Epithelial cell of proximal tubule (primary cell): Measurements from ENCODE around the gene KLHL25. TPM values are rescaled to one million over a fixed set of nuclear protein-coding genes. Genes with fewer than 3 reads are reported as not detected.
"Not testable (repeated sequence)": the region's sequence is repeated elsewhere in the genome, so short reads cannot be mapped to it uniquely, and the experiment has no call there.

Experiments used
- DNase-seq: peaks from one replicate; pipeline ENCODE4 v3.0.0-alpha.2; 2011; ENCODE audit warnings: low read depth
- H3K4me3 ChIP-seq: 2 replicates; pipeline ENCODE4 v1.5.1; 2011; ENCODE audit warnings: low read depth, mild to moderate bottlenecking, low read length
- total RNA-seq: library from RNA; depleted of rRNA; stranded (reverse); fragments of >200 nt; gene quantifications from 2 replicates; pipeline ENCODE4 v1.2.3, GENCODE V29; 2015
- TF ChIP-seq, protein P1 (sequence below): conservative IDR thresholded peaks from 2 replicates; pipeline ENCODE4 v1.5.1; 2012; ENCODE audit warnings: low read depth, mild to moderate bottlenecking, low read length

Gene KLHL25
- total RNA-seq, 1 donor from 2014 or later = 8.1 TPM

DNA sequence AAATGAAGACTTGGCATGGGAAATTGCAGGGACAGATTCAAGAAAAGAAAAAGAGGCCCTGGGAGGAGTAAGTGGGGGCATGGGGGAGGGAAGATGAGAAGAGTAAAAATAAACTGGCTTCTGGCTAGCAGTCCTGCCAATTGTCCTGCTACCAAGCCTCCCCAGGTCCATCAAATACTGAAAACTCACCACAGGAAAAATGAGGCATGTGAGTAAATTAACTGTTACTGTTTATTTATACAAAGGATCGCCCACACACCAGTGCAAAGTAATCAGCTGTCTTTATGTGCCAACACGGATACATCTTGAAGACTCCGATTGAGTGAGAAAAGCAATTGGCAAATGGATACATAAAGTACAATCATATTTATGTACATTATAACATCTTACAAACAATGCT, 10.7 kb upstream of the KLHL25 start:
- TF ChIP-seq, protein P1, sequence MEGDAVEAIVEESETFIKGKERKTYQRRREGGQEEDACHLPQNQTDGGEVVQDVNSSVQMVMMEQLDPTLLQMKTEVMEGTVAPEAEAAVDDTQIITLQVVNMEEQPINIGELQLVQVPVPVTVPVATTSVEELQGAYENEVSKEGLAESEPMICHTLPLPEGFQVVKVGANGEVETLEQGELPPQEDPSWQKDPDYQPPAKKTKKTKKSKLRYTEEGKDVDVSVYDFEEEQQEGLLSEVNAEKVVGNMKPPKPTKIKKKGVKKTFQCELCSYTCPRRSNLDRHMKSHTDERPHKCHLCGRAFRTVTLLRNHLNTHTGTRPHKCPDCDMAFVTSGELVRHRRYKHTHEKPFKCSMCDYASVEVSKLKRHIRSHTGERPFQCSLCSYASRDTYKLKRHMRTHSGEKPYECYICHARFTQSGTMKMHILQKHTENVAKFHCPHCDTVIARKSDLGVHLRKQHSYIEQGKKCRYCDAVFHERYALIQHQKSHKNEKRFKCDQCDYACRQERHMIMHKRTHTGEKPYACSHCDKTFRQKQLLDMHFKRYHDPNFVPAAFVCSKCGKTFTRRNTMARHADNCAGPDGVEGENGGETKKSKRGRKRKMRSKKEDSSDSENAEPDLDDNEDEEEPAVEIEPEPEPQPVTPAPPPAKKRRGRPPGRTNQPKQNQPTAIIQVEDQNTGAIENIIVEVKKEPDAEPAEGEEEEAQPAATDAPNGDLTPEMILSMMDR = no peak
- H3K4me3 ChIP-seq = no peak overlapping the region
- no peak for DNase-seq

GRCh38 chr15:85804481-85805170, 9.9 kb upstream of the KLHL25 start:
- H3K4me3 ChIP-seq = no peak overlapping the region
- DNase-seq = no peak
- TF ChIP-seq, protein P1 = no peak

DNA sequence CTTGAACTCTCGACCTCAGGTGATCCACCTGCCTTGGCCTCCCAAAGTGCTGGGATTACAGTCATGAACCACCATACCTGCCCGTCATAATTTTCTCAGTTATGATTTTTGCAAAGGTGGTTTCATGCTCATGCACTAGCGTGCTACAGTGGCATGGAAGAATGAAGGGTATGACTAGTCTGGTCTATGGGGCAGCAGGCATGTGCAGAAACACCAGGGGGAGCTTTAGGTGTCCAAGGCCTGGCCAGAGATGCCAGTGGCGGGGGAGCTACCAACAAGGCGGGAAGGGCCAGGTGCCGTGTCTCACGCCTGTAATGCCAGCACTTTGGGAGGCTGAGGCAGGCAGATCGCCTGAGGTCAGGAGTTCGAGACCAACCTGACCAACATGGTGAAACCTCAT, 7.9 kb upstream of the KLHL25 start:
- H3K4me3 ChIP-seq, DNase-seq: not testable (repeated sequence)
- TF ChIP-seq, protein P1 = peak; percentile 48

GRCh38 chr15:85800478-85801123, 5.9 kb upstream of the KLHL25 start:
- no peak for DNase-seq
- TF ChIP-seq, protein P1 = peak; percentile 60
- no peak overlapping the region for H3K4me3 ChIP-seq

DNA sequence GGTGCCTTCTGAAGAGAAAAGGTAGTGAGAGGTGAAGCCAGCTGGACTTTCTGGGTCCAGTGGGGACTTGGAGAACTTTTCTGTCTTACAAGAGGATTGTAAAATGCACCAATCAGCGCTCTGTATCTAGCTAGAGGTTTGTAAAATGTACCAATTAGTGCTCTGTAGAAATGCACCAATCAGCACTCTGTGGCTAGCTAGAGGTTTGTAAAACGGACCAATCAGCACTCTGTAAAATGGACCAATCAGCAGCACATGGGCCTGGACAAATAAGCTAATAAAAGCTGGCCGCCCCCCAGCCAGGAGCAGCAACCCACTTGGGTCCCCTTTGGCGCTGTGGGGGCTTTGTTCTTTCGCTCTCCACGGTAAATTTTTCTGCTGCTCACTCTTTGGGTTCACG, 1.6 kb upstream of the KLHL25 start:
- DNase-seq, H3K4me3 ChIP-seq: not testable (repeated sequence)

- DNase-seq = no peak
- H3K4me3 ChIP-seq = peak overlapping the region; percentile 56
- TF ChIP-seq, protein P1 = no peak
Measured at GRCh38 chr15:85795337-85796305, 896 bp upstream of the KLHL25 start.
